ENCODE data around the gene AVPI1.
A peak's percentile ranks its signal among the peaks of the same experiment; 100 is the strongest.
"Not testable (repeated sequence)": the region's sequence is repeated elsewhere in the genome, so short reads cannot be mapped to it uniquely, and the experiment has no call there.

AVPI1 gene

DNA sequence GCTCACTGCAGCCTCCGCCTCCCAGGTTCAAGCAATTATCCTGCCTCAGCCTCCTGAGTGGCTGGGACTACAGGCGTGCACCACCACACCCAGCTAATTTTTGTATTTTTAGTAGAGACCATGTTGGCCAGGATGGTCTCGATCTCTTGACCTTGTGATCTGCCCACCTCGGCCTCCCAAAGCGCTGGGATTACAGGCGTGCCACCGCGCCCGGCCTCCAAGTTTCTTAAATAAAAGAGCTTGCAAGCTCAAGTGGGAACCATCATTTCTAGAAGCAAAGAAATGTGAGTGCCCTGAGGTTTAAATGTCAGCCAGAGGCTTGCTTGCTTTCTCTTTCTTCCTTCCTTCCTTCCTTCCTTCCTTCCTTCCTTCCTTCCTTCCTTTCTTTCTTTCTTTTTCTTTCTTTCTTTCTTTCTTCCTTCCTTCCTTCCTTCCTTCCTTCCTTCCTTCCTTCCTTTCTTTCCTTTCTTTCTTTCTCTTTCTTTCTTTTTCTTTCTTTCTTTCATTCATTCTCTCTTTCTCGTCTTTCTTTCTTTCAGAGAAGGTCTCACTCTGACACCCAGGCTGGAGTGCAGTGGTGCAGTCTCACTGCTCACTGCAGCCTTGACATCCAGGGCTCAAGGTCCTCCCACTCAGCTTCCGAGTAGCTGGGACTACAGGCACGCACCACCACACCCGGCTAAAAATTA, 44.4 kb downstream of the AVPI1 start:
- not testable (repeated sequence) for H3K4me3 ChIP-seq (ENCODE audit: low read depth, low read length)

DNA sequence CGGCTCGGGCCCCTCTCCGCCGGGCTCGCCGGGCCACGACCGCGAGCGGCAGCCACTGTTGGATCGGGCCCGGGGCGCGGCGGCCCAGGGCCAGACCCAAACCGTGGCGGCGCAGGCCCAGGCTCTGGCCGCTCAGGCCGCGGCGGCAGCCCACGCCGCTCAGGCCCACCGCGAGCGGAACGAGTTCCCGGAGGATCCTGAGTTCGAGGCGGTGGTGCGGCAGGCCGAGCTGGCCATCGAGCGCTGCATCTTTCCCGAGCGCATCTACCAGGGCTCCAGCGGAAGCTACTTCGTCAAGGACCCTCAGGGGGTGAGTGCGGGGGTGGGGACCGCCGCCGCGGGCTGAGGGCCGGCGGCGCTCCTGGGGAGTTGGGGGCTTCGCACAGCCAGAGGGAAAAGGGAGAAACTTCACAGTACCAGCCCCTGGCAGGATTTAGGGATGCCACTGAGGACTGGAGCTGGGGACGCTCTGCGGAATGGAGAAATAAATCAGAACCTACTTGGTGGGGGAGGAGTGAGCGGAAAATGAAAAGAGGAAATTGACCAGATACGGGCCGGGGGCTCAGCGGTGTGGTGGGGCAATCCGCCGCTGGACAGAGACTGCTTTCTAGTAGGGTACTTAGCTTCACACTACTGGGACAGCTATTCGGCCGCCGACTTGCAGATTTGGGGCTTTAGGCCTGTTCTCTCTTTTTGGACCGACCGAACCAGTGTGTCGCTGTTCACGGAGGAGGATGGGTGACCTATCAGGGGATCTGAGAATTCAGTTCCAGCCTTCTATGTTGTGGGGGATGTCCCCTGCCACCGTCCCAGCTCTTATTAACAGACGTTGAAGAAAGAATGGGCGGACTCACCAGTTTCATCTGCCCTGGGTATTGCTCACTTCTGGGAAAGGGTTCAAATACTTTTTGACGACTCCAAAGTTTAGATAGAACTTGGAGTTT, 45.9 kb downstream of the AVPI1 start:
- H3K4me3 ChIP-seq (ENCODE audit: low read depth, low read length) = peak overlapping the region; percentile 83

DNA sequence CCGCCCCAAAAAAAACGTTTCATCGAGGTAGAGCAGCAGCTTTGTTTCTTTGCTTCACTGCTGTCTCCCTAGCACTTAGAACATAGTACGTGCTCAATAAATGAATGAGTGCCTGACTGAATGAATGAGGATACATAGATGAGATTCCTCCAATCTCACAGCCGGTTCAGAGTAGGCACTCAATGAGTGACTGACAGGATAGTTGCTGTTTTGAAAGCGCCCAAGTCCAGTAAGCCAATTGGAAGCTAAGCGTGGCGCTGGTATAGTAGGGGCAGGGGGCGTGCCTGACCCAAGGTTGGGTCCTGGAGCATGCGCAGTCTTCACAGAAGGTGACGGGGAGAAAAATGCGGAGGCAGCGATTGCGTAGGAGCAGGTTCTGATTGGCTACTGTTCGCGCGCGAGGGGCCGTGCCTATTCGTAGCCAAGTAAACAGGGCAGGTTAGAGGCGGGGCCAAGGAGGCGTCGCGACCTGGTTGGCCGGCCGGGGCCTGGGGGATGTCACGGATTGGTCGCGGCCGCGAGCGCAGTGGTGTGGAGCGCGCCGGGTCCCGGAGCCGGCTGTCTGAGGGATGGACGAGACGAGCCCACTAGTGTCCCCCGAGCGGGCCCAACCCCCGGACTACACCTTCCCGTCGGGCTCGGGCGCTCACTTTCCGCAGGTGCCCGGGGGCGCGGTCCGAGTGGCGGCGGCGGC, 46.7 kb downstream of the AVPI1 start, which contains the start of gene PI4K2A:
Gene PI4K2A (plus strand): TSS at position 498 of the 694 bp plus-strand sequence. CDS start 72 bp downstream, at position 570.
- H3K4me3 ChIP-seq (ENCODE audit: low read depth, low read length) = peak within 1 kb of the TSS; percentile 83

DNA sequence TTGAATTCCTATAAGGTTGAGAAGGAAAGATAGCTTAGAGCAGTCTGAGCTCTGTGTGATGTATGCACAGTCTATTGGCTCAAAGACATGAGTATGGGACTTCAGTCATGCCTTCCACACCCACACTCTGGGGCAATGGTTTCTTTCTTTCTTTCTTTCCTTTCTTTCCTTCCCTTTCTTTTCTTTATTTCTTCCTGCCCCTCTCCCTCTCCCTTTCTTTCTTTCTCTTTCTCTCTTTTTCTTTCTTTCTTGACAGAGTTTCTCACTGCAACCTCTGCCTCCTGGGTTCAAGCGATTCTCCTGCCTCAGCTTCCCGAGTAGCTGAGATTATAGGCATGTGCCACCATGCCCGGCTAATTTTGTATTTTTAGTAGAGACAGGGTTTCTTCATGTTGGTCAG, 48.0 kb downstream of the AVPI1 start:
- H3K4me3 ChIP-seq (ENCODE audit: low read depth, low read length) = not testable (repeated sequence)

DNA sequence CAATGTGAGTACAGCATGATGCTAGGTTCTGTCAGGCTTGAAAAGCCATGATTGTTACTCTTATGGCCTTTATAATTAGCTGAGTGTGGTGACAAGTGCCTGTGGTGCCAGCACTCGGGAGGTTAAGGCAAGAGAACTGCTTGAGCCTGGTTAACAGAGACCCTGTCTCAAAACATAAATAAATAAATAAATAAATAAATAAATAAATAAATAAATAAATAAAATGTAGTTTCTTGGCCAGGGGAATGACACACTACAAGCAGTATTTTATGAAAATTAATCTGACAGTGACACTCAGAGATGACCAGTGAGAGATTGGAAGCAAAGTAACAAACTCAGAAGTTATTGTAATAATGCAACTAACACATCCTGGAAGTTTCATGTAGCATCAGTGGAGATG, 51.5 kb downstream of the AVPI1 start:
- H3K4me3 ChIP-seq (ENCODE audit: low read depth, low read length) = no peak overlapping the region

DNA sequence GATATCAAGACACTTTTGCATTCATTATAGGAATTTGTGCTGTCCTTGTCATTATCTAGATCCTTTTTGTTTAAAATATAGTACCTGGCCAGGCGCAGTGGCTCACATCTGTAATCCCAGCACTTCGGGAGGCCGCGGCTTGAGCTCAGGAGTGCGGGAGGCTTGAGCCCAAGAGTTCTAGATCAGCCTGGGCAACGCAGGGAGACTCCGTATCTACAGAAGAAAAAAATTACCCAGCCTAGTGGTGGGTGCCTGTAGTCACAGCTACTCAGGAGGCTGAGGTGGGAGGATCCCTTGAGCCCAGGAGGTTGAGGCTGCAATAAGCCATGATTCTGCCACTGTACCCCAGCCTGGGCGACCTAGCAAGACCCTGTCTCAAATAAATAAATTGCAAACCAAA, 53.1 kb downstream of the AVPI1 start:
- no peak overlapping the region for H3K4me3 ChIP-seq (ENCODE audit: low read depth, low read length)

DNA sequence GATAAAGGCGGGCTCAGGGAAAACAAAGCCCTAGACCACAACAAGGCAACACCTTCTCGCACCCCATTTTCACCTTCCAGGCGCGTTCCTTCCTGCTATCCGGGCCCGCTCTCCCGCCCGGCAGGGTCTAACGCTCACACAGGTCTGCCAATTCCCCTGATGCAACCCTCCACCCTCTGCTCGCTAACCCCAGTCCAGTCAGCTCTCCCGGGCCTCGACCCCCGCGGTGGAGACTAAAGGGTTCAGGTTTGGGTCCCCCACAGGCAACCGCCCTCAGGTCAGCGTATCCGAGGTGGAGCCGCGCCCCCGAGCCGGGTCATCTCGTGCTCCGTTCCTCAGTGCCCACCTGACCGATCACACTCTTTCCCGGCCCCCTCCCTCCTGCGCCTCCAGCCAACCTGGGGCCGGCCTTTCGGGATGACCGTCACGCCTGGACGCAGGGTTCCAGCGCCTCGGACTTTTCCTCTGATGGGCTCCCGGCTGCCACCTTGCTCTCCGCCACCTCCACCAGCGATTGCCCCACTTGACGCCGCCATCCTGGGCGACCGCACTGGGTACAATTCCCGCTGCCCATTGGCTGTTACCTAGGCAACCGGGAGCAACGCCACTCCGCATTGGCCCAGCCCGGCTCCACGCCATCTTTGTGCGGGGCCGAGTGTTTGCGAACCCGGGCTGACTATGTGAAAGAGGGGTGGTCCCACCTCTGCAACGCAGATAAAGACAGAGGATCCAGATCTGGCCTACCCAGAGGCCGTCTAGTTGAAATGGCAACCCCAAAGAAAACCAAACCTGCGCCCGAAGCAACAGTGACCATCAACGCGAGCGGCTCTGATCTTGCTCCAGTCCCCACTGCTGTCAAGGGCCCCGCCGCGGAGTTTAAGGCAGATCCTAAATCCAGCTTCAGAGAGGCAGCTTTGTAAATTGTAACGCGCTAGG, 53.8 kb downstream of the AVPI1 start, which contains the start of gene MORN4:
Gene MORN4 (minus strand): TSS at position 552 of the 936 bp plus-strand sequence. CDS start 13,847 bp downstream, outside the sequence.
- peak within 1 kb of the TSS; percentile 88 for H3K4me3 ChIP-seq (ENCODE audit: low read depth, low read length)

DNA sequence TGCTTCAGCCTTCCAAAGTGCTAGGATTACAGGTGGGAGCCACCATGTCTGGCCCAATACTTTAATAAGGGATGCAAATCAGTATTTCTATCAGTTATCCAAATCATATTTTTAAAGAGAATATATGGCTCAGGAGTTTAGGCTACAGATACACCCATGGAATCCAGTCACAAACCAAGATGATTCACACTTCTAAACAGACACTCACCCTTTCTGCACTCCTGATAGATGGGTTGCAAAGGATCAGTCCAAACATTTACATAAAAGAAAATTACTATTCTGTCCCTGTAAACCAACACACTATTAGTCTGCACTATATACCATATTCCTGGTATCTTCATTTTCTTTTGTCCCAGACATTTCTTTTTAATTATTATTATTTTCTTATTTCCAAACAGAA, 55.9 kb downstream of the AVPI1 start:
- H3K4me3 ChIP-seq (ENCODE audit: low read depth, low read length) = no peak overlapping the region

DNA sequence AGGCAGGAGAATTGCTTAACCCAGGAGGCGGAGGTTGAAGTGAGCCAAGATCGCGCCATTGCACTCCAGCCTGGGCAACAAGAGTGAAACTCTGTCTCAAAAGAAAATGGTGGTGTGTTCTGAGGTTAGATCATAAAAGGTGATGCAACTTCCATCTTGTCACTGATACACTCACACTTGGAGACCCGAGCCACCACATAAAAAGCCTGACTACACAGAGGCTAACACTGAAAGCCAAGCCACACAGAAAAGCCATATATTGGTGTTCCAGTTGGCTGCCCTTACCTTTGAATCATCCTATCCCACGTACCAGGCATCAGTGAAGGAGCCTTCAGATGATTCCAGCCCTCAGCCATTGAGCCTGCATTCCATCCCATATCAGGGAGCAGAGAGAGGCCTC, 57.8 kb downstream of the AVPI1 start:
- H3K4me3 ChIP-seq (ENCODE audit: low read depth, low read length) = no peak overlapping the region

DNA sequence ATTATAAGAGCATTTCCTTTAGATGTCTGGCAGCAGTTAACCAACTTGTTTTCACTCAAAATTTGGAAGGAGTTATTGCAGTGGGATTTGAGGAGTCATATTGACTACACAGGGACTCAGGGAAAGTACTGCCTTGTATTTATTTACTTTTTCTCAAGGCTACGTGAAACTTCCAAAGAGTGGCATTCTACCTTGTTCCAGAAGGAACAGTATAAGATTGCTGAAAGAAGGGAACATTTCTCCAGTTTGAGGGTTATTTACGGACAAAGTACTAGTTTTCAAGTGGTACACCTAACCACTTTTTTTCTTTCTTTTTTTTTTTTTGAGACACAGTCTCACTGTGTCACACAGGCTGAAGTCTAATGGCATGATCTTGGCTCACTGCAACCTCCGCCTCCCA, 58.8 kb downstream of the AVPI1 start:
- H3K4me3 ChIP-seq (ENCODE audit: low read depth, low read length) = no peak overlapping the region

DNA sequence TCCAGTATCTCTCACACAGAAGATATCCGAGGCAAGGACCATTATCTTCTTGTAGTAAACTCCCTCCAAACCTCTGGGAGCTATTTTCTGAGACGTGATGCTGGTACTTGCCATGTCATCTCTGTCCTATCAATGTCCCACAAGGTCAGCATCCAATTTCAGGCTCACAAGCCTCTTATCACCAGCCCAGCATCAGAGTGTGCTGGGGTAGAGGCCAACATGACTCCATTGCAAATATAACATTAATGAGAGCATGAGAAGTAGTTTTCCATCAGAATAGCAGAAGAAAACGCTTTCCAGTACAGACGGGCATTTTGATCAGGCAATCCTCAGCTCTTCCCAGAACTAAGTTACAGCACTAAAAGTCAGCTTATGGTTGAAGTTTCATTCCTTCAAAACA, 59.3 kb downstream of the AVPI1 start:
- no peak overlapping the region for H3K4me3 ChIP-seq (ENCODE audit: low read depth, low read length)
